Endothelial cell of hepatic sinusoid (primary cell): Measurements from ENCODE around the gene ANKFN1.
"Not testable (repeated sequence)": the region's sequence is repeated elsewhere in the genome, so short reads cannot be mapped to it uniquely, and the experiment has no call there.

ENCODE experiments used
- in situ Hi-C: cut with HindIII; loops from 2 replicates; pipeline ENCODE4 v1.10.0; 2017; ENCODE audit warnings: low sequenced_read_pairs

Gene ANKFN1

DNA sequence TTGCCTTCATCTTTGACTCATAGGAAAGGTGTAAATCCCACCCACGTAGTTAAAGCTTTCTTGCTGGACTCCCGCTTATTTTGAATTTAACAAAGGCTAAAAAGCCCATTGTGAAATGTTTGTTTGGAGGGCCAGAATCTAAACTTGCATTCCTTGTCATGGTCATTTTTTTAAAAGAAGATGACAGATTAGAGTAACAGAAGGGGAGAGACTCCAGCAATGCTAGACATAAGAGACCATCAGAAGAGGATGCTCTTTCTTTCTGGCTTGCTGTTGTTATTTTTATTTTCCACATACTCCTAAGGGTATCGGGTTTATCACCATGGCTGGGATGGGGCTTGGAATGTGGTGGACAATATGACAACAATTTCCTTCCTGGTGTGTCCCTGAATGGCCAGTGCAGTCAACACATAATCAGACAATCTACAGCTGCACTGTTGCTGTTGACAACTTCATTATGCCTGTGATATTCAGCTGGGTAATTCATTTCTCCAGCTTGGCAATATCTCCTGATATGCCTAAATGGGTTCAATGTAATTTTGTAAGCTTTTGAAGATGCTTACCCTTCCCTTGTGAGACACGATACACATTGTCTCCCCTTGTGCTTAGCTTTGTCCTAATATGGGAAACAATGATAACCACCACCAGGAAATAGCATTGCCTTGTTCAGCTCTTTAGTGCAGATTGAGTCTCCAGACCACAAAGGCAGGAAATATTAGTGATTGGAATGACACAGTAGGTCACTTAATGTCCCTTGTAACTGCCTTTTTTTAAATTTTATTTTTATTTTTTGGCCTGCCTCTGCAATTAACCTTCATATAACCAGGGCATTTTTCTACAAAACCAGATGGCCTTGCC, 164.3 kb downstream of the ANKFN1 start:
- in situ Hi-C loops = no loop called here

DNA sequence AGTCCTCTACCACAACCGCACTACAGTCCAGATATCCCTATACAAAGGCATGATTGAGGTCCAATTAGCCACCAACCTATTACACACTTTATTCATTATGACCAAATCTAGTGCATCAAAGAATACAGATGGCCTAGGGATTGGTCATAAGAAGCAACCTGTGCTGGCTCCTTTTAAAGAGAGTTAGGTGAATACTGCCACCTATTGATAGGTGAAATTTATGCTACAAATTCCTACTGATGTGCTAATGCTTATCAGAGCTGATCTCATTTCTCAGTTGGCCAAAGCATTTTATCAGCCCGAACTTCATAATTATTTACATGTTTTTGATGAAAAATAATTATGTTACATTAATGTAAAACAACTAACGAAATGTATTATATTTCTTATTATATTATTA, 166.3 kb downstream of the ANKFN1 start:
- in situ Hi-C loops = no loop called here

DNA sequence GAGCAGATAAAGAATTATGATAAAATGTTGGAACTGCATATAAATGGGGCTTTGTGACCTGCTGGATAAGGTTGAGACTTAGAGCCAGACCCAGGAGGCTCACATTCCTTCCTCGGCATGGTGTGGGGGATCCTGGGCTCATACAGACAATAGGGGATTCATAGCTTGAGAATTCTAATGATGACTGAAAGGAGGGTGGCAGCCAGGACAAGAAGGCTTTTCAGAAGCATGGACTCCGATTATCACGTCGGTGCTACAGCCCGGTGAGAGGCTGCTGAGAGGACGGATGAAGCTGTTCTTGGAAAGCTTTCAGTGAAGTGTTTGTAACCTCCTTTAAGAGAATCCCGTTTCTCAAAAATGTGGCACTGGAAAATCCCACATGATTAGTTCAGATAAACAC, 167.2 kb downstream of the ANKFN1 start:
- in situ Hi-C loops = no loop called here

DNA sequence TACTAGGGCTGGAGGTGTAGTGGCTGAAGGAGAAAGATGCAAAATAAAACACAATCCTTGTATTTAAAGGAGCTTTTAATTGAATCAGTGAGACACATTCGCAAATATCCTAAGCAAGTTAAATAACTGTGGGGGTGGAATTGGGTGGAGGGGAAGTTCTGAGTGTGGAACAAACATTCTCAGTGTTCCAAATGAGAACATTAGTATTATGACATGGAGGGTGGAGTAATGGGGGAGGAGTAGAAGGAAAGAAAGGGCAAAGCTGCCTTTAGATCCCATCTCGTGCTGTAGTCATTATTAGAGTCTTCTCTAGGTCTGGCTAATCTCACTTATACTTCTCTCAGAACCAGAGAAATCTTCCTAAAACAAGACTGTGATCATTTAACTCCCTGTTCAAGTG, 169.7 kb downstream of the ANKFN1 start:
- in situ Hi-C loops = no loop called here

DNA sequence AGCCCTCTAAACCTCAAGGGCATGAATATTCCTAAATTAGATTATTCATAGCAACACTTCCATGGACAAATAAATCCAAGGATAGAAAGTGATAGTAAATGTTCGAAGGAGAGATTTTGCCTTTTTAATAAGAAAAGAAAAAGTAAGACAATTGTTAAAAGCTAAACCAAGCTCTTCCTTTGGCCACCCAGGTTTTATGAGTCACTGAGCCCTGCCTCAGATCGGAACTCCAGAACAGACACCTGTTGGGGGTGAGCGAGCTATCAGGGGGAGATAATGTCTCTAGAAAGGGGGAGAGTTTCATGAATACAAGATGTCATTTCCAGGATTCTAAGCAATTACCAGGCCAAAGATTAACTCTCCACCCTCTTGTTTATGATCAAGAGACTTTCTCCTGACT, 171.4 kb downstream of the ANKFN1 start:
- in situ Hi-C loops = loop anchor here (5.0 kb wide), 1 partner anchor 32 kb away; no protein-coding TSS in a partner anchor

DNA sequence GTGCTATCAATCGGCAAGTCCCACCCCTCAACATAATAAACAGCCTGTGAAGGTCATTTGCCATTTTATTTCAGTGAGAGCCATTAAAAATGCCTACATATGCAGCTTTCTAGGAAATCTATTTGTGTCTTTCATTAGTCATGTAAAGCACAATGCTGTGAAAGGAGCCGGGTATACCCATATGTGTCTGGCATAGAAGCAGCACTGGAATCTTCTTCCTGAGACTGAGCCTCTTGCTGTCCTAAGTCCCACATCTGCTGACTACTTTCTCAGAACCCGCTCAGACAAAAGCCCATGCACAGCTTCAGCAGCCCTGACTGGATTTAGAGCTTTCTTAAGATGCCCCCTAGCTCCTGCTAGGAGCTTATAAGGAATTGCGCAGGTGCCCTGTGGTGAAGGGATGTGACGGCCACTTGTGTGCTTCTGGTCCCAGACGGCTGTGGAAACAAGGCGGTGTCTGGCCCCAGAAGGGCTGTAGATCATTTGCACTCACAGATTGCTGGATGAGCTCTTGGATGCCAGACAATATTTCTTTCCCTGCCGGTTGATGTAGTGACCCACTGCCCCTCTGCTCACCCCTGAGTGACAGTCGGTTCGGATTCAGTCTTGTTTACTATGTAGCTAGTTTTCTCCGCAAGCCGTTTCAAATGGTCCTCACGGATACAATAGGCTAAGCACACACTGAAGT, 172.2 kb downstream of the ANKFN1 start:
- in situ Hi-C loops = loop anchor here (5.0 kb wide), 1 partner anchor 33 kb away; no protein-coding TSS in a partner anchor

DNA sequence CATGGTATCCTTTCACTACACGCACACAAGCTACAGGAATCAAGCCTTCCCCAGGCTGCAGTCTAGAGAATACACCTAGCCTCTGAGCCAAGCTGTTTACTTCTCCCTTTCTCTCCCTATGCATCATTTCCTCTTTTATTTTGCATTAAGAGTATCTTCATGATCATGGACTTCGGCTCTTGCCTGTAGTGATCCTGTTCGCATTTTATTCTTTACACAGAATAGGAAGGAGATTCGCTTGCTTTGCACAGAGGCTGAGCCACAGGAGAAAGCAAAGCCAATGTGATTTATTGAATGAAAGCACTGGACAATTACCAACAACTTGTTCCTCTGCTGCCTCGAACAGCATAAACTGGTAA, 172.7 kb downstream of the ANKFN1 start:
- in situ Hi-C loops = loop anchor here (5.0 kb wide), 1 partner anchor 34 kb away; no protein-coding TSS in a partner anchor

DNA sequence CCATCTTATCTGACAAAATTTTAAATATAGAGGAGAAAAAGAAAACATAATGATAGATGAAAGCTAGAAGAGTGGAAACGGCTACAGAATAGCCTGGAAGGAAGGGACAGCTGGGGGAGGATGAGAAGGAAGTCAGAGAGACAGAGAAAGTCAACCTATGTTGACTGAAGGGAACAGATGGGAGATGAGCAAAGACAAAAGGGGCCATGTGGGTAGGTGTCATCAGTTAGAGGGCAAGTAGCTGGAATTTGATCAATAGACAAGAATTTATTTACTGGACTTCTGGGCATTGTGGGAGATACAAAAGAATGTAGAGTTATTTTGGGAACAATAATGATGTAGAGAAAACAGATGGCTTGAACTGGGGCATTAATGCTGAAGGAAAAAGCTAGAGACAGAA, 194.4 kb downstream of the ANKFN1 start:
- in situ Hi-C loops = no loop called here

DNA sequence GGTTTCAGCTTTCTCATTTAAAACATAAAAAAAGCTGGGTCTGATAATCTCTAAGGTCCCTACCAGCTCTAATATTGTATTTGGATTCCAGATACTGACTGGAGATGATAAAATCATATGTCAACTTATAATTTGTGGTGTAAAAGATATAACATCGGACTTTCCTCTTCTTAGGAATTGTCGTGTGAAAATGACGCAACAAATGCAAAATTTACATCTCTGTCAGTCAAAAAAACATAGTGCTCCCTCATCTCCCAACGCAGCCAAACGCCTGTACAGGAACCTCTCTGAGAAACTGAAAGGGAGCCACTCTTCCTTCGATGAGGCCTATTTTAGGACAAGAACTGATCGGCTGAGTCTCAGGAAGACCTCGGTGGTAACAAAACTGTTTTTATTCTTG, 197.3 kb downstream of the ANKFN1 start:
- in situ Hi-C loops = no loop called here

DNA sequence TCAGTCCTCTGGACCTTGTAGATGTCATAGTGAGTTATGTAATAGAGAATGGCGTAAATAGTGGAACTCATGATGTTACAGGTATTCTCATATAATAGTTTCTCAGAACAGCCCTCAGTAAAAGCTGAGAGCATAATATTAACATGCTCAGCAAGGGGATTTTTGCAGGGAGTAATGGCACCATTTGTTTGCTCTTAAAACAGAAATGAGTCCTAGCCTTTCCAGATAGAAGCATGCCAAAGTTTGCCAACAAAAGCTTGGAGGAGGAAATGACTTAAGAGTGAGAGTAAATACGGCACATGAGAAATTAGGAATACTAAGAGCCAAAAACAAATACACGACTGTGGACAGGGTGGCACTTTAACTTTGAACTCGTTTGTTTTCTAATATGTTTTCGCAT, 198.4 kb downstream of the ANKFN1 start:
- in situ Hi-C loops = no loop called here

DNA sequence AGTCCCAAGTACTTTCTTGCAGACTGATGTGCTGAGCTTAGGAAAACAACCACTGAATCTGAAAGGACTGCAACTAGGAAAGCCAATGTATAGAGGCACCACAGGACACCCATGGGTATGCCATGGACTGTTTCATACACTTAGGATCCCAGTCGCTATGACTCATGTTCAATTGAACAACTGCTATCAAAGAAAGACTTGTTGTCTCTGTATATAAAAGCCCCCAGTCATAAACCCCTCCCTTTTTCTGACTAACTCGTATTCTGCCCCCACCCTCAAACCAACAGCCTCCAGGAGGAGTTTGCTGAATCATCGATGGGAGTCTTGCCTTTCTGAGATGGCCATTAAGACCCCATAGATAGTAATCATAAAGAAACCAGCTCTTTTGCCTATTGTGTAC, 205.4 kb downstream of the ANKFN1 start:
- in situ Hi-C loops = no loop called here

DNA sequence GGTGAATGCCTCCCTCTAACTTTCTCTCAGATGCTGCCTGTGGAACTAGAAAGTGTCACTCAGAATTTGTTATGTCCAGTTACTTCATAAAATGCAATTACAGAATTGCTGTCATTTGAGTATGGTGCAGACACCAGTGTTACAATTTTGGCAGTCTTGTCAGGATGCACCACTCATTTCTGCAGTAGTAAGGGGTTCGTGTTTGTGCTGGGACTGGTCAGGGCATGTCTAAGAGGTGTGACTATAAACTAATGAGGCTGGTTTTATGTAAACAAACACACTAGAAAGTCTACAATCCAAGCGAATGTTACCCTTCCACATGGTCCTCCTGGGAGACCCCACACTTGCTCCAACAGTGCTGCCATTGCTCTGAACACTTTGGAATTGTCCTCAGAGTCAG, 206.2 kb downstream of the ANKFN1 start:
- in situ Hi-C loops = no loop called here

DNA sequence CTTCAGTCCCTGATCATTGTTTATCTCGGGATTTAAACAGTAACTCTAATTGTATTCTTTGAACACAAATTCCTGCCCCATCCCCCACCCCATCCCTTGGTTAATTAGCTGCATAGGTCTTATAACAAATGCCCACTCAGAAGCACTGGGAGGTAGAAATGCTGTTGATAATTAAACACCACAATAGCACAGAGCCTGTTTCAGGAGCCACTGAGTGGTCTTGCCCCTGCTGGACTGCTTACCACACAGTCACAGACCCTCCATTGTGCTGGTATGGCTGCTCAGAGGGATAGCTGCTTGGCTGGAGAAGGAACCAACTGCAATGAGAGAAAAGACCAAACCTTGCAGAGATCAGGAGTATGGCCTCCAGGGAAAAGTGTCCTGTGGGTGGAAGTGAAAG, 214.1 kb downstream of the ANKFN1 start:
- in situ Hi-C loops = no loop called here

DNA sequence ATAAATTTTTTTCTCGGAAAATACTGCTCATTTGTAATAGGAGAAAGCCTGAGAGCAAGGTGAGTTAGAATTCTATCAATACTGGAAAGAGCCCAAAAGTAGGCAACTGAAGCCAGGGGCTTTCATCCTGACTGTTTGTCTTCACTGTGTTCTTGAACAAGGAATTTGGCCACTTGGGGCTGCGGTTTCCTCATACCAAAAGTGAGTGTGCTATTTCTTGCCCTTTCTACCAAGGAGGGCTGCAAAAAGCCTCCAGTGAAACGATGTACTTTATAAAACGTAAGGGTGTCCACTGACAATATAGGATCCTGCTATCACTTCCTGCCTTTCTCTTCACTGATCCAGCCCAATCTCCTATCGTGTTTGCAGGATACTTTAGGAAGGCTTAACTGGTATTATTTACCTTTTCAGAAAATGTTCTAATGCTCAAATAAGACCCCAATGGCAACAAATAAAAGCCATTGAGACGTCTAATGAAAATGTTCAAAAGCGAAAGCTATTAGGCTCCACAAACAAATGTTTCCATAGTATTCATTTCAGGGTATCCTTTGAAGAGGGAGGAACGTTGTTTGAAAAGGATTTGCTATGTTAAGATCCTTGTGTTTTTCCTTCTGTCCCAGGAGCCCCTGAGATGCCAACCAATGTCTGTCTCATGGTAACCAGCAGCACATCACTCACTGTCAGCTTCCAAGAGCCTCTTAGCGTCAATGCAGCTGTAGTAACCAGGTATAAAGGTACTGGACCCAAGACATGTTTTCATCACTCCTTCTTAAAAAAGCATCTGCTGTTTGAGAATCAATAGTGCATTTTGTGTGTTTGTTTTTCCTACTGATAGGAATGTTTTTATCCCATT, 220.9 kb downstream of the ANKFN1 start:
- in situ Hi-C loops = no loop called here

DNA sequence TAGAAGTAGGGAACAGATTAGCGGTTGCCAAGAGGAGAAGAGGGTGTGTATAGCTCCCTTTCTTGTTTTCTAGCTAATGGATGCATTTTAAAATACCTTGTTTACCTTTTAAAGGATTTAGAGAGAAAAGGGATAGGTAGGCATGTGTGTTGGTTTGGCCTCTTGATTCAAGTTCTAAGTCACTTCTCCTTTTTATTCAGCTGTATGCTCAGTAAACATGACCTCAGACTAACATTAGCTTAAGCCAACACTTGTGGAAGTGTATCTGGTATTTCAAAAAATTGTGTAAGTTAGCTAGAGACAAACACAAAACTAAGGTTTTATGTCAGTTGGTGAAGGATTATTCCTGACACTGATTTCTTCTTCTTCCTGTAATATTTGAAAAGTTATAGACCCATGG, 236.1 kb downstream of the ANKFN1 start:
- in situ Hi-C loops = no loop called here

DNA sequence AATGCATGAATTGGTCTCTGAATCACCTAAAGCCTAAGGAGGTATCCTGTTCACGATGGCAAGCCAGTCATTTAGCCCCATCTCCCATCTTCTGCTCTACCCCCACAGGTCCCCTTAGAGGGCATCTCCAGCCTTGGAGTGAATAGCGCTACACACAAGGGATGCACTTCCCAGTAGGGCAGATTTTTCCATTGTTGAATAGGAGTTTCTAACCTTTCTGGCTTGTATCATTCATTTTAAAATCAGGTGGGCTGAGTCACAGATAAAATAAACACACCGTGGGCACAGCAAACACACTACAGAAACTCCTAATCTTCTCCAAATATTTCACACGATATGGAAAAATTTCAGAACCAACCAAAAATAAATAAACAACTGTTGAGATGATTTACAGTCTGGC, 239.0 kb downstream of the ANKFN1 start:
- in situ Hi-C loops = no loop called here

DNA sequence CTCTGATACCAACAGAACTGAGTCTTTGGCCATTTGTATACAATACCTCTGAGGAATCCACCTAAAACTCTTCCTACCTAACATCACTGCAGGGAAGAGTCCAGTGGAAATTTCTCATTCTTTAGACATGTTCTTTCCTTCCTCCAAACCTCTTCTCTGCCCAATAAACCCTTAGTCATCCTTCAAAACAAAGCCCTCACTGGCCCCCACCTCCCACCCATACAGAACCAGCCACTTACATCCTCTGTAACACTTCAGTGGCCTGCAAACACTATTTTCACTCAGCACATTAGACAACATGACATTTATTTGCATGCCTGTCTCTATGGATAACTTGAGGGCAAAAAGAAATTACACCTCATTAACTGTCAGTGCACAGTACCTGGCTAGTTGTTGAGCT, 239.9 kb downstream of the ANKFN1 start:
- in situ Hi-C loops = no loop called here

DNA sequence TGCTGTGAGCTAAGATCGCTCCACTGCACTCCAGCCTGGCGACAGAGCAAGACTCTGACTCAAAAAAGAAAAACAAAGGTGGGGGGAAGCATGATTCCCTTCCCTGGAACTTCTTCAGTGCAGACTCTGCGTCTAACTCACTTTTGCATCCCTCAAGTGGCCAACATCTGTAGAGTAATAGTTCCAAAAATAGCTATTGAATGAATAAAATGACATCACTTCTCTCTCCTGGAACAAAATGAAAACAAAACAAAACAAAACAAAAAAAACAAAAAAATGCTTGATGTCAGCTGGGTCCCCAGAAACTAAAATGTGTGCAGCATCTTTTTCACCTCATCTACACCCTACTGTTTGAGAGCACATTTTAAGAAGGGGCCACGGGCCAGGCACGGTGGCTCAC, 242.5 kb downstream of the ANKFN1 start:
- in situ Hi-C loops = no loop called here

DNA sequence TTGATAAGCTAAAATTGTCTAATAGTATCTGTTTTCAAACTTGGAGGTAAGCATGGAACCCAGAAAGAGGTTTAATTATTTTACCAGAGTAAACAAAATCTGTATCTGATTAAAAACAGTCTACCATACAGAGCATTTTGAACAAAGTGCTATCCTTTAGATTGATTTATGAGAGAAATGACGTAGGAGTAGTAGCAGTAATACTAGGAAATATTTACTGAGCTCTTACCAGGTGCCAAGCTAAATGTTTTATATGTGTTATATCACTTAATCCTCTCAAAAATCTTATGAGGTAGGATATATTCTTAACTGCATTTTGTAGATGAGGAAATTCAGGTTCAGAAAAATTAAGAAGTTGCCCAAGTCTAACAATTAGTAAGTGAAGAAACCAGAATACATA, 253.8 kb downstream of the ANKFN1 start:
- in situ Hi-C loops = no loop called here

DNA sequence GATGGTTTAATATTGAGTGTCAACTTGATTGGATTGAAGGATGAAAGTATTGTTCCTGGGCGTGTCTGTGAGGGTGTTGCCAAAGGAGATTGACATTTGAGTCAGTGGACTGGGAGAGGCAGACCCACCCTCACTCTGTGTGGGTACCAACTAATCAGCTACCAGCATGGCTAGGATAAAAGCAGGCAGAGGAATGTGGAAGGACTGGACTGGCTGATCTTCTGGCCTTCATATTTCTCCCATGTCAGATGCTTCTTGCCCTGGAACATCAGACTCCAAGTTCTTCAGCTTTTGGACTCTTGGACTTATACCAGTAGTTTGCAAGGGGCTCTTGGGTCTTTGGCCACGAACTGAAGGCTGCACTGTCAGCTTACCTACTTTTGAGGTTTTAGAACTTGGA, 259.1 kb downstream of the ANKFN1 start:
- in situ Hi-C loops = not testable (repeated sequence)

DNA sequence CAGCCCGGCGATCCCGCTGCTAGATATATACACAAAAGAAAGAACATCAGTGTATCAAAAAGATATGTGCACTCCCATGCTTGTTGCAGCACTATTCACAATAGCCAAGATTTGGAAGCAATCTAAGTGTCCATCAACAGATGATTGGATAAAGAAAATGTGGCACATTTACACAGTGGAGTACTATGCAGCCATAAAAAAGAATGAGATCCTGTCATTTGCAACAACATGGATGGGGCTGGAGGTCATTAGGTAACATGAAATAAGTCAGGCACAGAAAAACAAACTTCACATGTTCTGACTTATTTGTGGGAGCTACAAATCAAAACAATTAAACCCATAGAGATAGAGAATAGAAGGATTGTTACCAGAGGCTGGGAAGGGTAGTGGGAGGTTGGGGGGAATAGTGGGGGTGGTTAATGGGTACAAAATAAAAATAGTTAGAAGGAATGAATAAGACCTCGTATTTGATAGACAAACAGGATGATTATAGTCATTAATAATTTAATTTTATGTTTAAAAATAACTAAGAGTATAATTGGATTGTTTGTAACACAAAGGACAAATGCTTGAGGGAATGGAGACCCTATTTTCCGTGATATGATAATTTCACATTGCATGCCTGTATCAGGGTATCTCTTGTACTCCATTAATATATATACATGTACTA, 263.5 kb downstream of the ANKFN1 start:
- in situ Hi-C loops = no loop called here
